ENCODE measurements around the gene GPR148. TPM values are rescaled to one million over a fixed set of nuclear protein-coding genes. Genes with fewer than 3 reads are reported as not detected.

GPR148 gene
- total RNA-seq, 4 donors from 2014 or later = not detected

- H3K4me3 ChIP-seq = no peak overlapping the region
- intact Hi-C loops (cut with DNase I) = no loop called here
- no peaks in the 10 kb centered on the region for H3K9me3 ChIP-seq
- no peak for DNase-seq
- no peak for TF ChIP-seq CTCF (IDR thresholded peaks at IDR 0.05)
- TF ChIP-seq POLR2A (IDR thresholded peaks at IDR 0.05) = no peak
- no peaks in the 10 kb centered on the region for H3K36me3 ChIP-seq
- H3K4me1 ChIP-seq = peaks cover 3 to 13% (median 7%) of the 10 kb centered on the region in 3 donors
- no peak overlapping the region for H3K27ac ChIP-seq
- peaks cover 3 to 75% (median 15%) of the 10 kb centered on the region in 4 donors for H3K27me3 ChIP-seq
- 30 to 32% methylated on average over 8 of the region's 8 CpGs for WGBS, 2 donors
These were observed 25.9 kb downstream of the GPR148 start for GRCh38 chr2:130754811-130755210.

- no peaks in the 10 kb centered on the region for H3K9me3 ChIP-seq
- WGBS, 2 donors = 6 to 9% methylated on average over 4 to 12 of the region's 43 CpGs
- H3K4me3 ChIP-seq = peak within 1 kb of the TSS in 3 of 4 donors; percentile 30 to 52 (median 32)
- intact Hi-C loops (cut with DNase I) = no loop called here
- TF ChIP-seq CTCF (IDR thresholded peaks at IDR 0.05) = no peak
- no peak for TF ChIP-seq POLR2A (IDR thresholded peaks at IDR 0.05)
- H3K4me1 ChIP-seq = peaks cover 3 to 13% (median 7%) of the 10 kb centered on the region in 3 donors
- no peak for DNase-seq
- H3K36me3 ChIP-seq = no peaks in the 10 kb centered on the region
- H3K27me3 ChIP-seq = peaks cover 3 to 81% (median 15%) of the 10 kb centered on the region in 4 donors
- H3K27ac ChIP-seq = no peak within 1 kb of the TSS
These were observed 26.6 kb downstream of the GPR148 start, which contains the start of gene AMER3 for GRCh38 chr2:130755256-130756052. AMER3 (plus strand) TSS chr2:130755540; CDS start chr2:130762073, 6,533 bp downstream.

GRCh38 chr2:130756053-130756873 is 27.4 kb downstream of the GPR148 start:
- Histone ChIP-seq H3K27ac (no peak overlapping the region), H3K27me3 (peaks cover 3 to 87% (median 15%) of the 10 kb centered on the region in 4 donors), H3K36me3 (no peaks in the 10 kb centered on the region), H3K4me3 (peak overlapping the region in 3 of 4 donors; percentile 30 to 52 (median 32)), H3K4me1 (peaks cover 3 to 13% (median 7%) of the 10 kb centered on the region in 3 donors), H3K9me3 (no peaks in the 10 kb centered on the region)
- whole genome bisulfite sequencing, 2 donors = 9 to 16% methylated on average over 2 to 10 of the region's 80 CpGs
- no peak for DNase-seq
- intact Hi-C loops (cut with DNase I) = no loop called here
- TF ChIP-seq POLR2A (IDR thresholded peaks at IDR 0.05) (no peak), CTCF (IDR thresholded peaks at IDR 0.05) (no peak)

GRCh38 chr2:130756874-130757668 is 28.2 kb downstream of the GPR148 start:
- no peak overlapping the region for H3K27ac ChIP-seq
- H3K27me3 ChIP-seq = peaks cover 3 to 87% (median 15%) of the 10 kb centered on the region in 4 donors
- intact Hi-C loops (cut with DNase I) = no loop called here
- no peaks in the 10 kb centered on the region for H3K36me3 ChIP-seq
- 31 to 37% methylated on average over 16 of the region's 16 CpGs for WGBS, 2 donors
- no peaks in the 10 kb centered on the region for H3K9me3 ChIP-seq
- no peak overlapping the region for H3K4me3 ChIP-seq
- TF ChIP-seq CTCF (IDR thresholded peaks at IDR 0.05) (no peak), POLR2A (IDR thresholded peaks at IDR 0.05) (no peak)
- no peak for DNase-seq
- H3K4me1 ChIP-seq = peaks cover 3 to 13% (median 7%) of the 10 kb centered on the region in 3 donors
